ENCODE measurements around the gene ZNF77.

Gene ZNF77

GRCh38 chr19:2885736-2886135 is 59.0 kb downstream of the ZNF77 start:
- no peak overlapping the region for H2BK5ac ChIP-seq (ENCODE audit: low read depth, low read length, poor library complexity)
- no peak overlapping the region for H3K14ac ChIP-seq (ENCODE audit: low read length)
- no peak overlapping the region for H2AFZ ChIP-seq (ENCODE audit: insufficient read depth, low read length, poor library complexity)
- WGBS (ENCODE audit: extremely low coverage, insufficient coverage, insufficient read length): no CpG with 5 or more reads among the region's 17 CpGs
- DNase-seq: no peak
- no peaks in the 10 kb centered on the region for H3K36me3 ChIP-seq (ENCODE audit: control insufficient read depth in 1 of 2, insufficient read depth in 2 of 2, low read length in 2 of 2)
- H3K4me1 ChIP-seq (ENCODE audit: control insufficient read depth in 1 of 2, insufficient read depth in 2 of 2, low read length in 2 of 2): no peaks in the 10 kb centered on the region
- H2AK5ac ChIP-seq (ENCODE audit: low read length): no peak overlapping the region
- no peak overlapping the region for H2BK12ac ChIP-seq (ENCODE audit: low read length)
- no peaks in the 10 kb centered on the region for H3K79me2 ChIP-seq (ENCODE audit: control insufficient read depth, insufficient read depth, low read length, poor library complexity)
- H3K27me3 ChIP-seq (ENCODE audit: insufficient read depth, low read length): no peaks in the 10 kb centered on the region
- no peaks in the 10 kb centered on the region for H3K79me1 ChIP-seq (ENCODE audit: low read length)
- H3K23ac ChIP-seq (ENCODE audit: low read length): no peak overlapping the region
- no peak overlapping the region for H3K9ac ChIP-seq (ENCODE audit: low read length)
- no peak overlapping the region for H4K8ac ChIP-seq (ENCODE audit: low read depth, low read length)
- H3K9me3 ChIP-seq (ENCODE audit: insufficient read depth, low read depth, low read length): peaks cover 2% of the 10 kb centered on the region
- no peak overlapping the region for H4K12ac ChIP-seq (ENCODE audit: low read depth, low read length)
- H3K27ac ChIP-seq (ENCODE audit: low read depth, low read length): no peak overlapping the region
- H3K4ac ChIP-seq (ENCODE audit: low read depth, low read length): no peak overlapping the region
- no peak overlapping the region for H3K4me2 ChIP-seq (ENCODE audit: low read length)
- no peak overlapping the region for H4K91ac ChIP-seq (ENCODE audit: low read depth, low read length)
- no peak overlapping the region for H3K18ac ChIP-seq (ENCODE audit: low read length)
- no peak overlapping the region for H2BK120ac ChIP-seq (ENCODE audit: insufficient read depth, low read length, poor library complexity)
- no peak overlapping the region for H3K4me3 ChIP-seq (ENCODE audit: low read depth, low read length)

GRCh38 chr19:2883686-2884439 is 60.9 kb downstream of the ZNF77 start:
- H2AFZ ChIP-seq (ENCODE audit: insufficient read depth, low read length, poor library complexity): no peak overlapping the region
- no CpG with 5 or more reads among the region's 14 CpGs for WGBS (ENCODE audit: extremely low coverage, insufficient coverage, insufficient read length)
- H3K79me2 ChIP-seq (ENCODE audit: control insufficient read depth, insufficient read depth, low read length, poor library complexity): no peaks in the 10 kb centered on the region
- H3K14ac ChIP-seq (ENCODE audit: low read length): no peak overlapping the region
- H2BK120ac ChIP-seq (ENCODE audit: insufficient read depth, low read length, poor library complexity): no peak overlapping the region
- H4K8ac ChIP-seq (ENCODE audit: low read depth, low read length): no peak overlapping the region
- no peak overlapping the region for H4K12ac ChIP-seq (ENCODE audit: low read depth, low read length)
- H3K27ac ChIP-seq (ENCODE audit: low read depth, low read length): no peak overlapping the region
- no peak for DNase-seq
- no peak overlapping the region for H2BK5ac ChIP-seq (ENCODE audit: low read depth, low read length, poor library complexity)
- no peaks in the 10 kb centered on the region for H3K36me3 ChIP-seq (ENCODE audit: control insufficient read depth in 1 of 2, insufficient read depth in 2 of 2, low read length in 2 of 2)
- no peak overlapping the region for H3K18ac ChIP-seq (ENCODE audit: low read length)
- H3K4me2 ChIP-seq (ENCODE audit: low read length): no peak overlapping the region
- H3K9ac ChIP-seq (ENCODE audit: low read length): no peak overlapping the region
- no peaks in the 10 kb centered on the region for H3K9me3 ChIP-seq (ENCODE audit: insufficient read depth, low read depth, low read length)
- no peak overlapping the region for H3K4me3 ChIP-seq (ENCODE audit: low read depth, low read length)
- H2BK12ac ChIP-seq (ENCODE audit: low read length): no peak overlapping the region
- no peak overlapping the region for H3K23ac ChIP-seq (ENCODE audit: low read length)
- H3K4me1 ChIP-seq (ENCODE audit: control insufficient read depth in 1 of 2, insufficient read depth in 2 of 2, low read length in 2 of 2): no peaks in the 10 kb centered on the region
- H4K91ac ChIP-seq (ENCODE audit: low read depth, low read length): no peak overlapping the region
- H3K27me3 ChIP-seq (ENCODE audit: insufficient read depth, low read length): no peaks in the 10 kb centered on the region
- no peak overlapping the region for H3K4ac ChIP-seq (ENCODE audit: low read depth, low read length)
- no peak overlapping the region for H2AK5ac ChIP-seq (ENCODE audit: low read length)
- H3K79me1 ChIP-seq (ENCODE audit: low read length): no peaks in the 10 kb centered on the region
